HepG2 (cell line): ENCODE results near the gene FGFR3. TPM values are rescaled to one million over a fixed set of nuclear protein-coding genes. Genes with fewer than 3 reads are reported as not detected.

Source experiments
- BCL6 ChIP-seq: IDR thresholded peaks from 2 replicates; pipeline ENCODE4 v1.6.1; 2016; ENCODE audit warnings: missing genetic modification reagents, missing compliant biosample characterization
- CREBL2 ChIP-seq: sonication (generic); formaldehyde crosslinking; IDR thresholded peaks from 2 replicates; pipeline ENCODE4 v1.8.1; 2023; ENCODE audit warnings: missing genetic modification reagents, mild to moderate bottlenecking, borderline replicate concordance
- GRHL1 ChIP-seq: sonication (generic); formaldehyde crosslinking; conservative IDR thresholded peaks from 2 replicates; pipeline ENCODE4 v1.8.0; 2022; ENCODE audit warnings: missing genetic modification reagents
- HMG20A ChIP-seq: IDR thresholded peaks from 2 replicates; pipeline ENCODE4 v1.6.1; 2016; ENCODE audit warnings: borderline replicate concordance
- MAFF ChIP-seq: IDR thresholded peaks from 2 replicates; pipeline ENCODE4 v1.6.1; 2011; ENCODE audit warnings: low read depth, low read length, improper control_type of control experiment
- MXD1 ChIP-seq: sonication (generic); formaldehyde crosslinking; IDR thresholded peaks from 2 replicates; pipeline ENCODE4 v1.4.0; 2020; ENCODE audit warnings: mild to moderate bottlenecking, missing genetic modification reagents
- MXI1 ChIP-seq: IDR thresholded peaks from 3 replicates; pipeline ENCODE4 v1.6.1; 2012; ENCODE audit warnings: low read depth, low read length, inconsistent platforms, borderline replicate concordance
- NFKB2 ChIP-seq: sonication (generic); formaldehyde crosslinking; IDR thresholded peaks from 2 replicates; pipeline ENCODE4 v1.4.0; 2020; ENCODE audit warnings: missing genetic modification reagents, borderline replicate concordance
- NKX3-1 ChIP-seq: sonication (generic); formaldehyde crosslinking; IDR thresholded peaks from 2 replicates; pipeline ENCODE4 v1.5.0; 2020; ENCODE audit warnings: missing genetic modification reagents
- NPAS2 ChIP-seq: sonication (generic); formaldehyde crosslinking; IDR thresholded peaks from 2 replicates; pipeline ENCODE4 v1.8.0; 2022; ENCODE audit warnings: mild to moderate bottlenecking, missing genetic modification reagents, borderline replicate concordance
- NR1H2 ChIP-seq: sonication (generic); formaldehyde crosslinking; IDR thresholded peaks from 2 replicates; pipeline ENCODE4 v1.8.1; 2022; ENCODE audit warnings: low read depth, missing genetic modification reagents, borderline replicate concordance
- PCBP2 ChIP-seq: fragments of 200-400 bp; formaldehyde crosslinking; optimal IDR thresholded peaks from 2 replicates; pipeline ENCODE3; 2018; ENCODE audit warnings: low read length, low read depth; ENCODE audit not compliant: poor library complexity, severe bottlenecking
- SMARCE1 ChIP-seq: fragments of 450-650 bp; IDR thresholded peaks from 2 replicates; pipeline ENCODE4 v1.6.1; 2017; ENCODE audit warnings: borderline replicate concordance
- TBX2 ChIP-seq: sonication (generic); formaldehyde crosslinking; IDR thresholded peaks from 2 replicates; pipeline ENCODE4 v1.5.0; 2020; ENCODE audit warnings: missing genetic modification reagents, mild to moderate bottlenecking, borderline replicate concordance
- TGIF2 ChIP-seq: IDR thresholded peaks from 2 replicates; pipeline ENCODE4 v1.6.1; 2016; ENCODE audit warnings: control low read depth, missing compliant biosample characterization
- THAP9 ChIP-seq: sonication (generic); formaldehyde crosslinking; IDR thresholded peaks from 2 replicates; pipeline ENCODE4; 2020; ENCODE audit warnings: missing genetic modification reagents, mild to moderate bottlenecking, borderline replicate concordance
- TMF1 ChIP-seq: sonication (generic); formaldehyde crosslinking; IDR thresholded peaks from 2 replicates; pipeline ENCODE4 v1.8.1; 2022; ENCODE audit warnings: low read depth, missing genetic modification reagents
- ZFP41 ChIP-seq: sonication (generic); formaldehyde crosslinking; IDR thresholded peaks from 2 replicates; pipeline ENCODE4 v1.4.0; 2020; ENCODE audit warnings: mild to moderate bottlenecking, missing genetic modification reagents, borderline replicate concordance
- ZFP91 ChIP-seq: sonication (generic); formaldehyde crosslinking; IDR thresholded peaks from 2 replicates; pipeline ENCODE4 v1.9.0; 2022; ENCODE audit warnings: missing genetic modification reagents, mild to moderate bottlenecking, borderline replicate concordance
- ZNF143 ChIP-seq: sonication (generic); formaldehyde crosslinking; IDR thresholded peaks from 2 replicates; pipeline ENCODE4 v1.4.0; 2020; ENCODE audit warnings: missing genetic modification reagents
- ZNF484 ChIP-seq: sonication (generic); formaldehyde crosslinking; IDR thresholded peaks from 2 replicates; pipeline ENCODE4 v1.5.1; 2020; ENCODE audit warnings: mild to moderate bottlenecking, low read depth, missing genetic modification reagents, borderline replicate concordance
- ZNF816 ChIP-seq: sonication (generic); formaldehyde crosslinking; IDR thresholded peaks from 2 replicates; pipeline ENCODE4 v1.8.0; 2022; ENCODE audit warnings: missing genetic modification reagents, mild to moderate bottlenecking, borderline replicate concordance
- polyA plus RNA-seq, 8 experiments: library from polyadenylated mRNA; depleted of rRNA in 3 of 8; stranded (reverse) in 7 of 8; unstranded in 1 of 8; fragments of >200 nt; fragmentation: Illumina TruSeq in 4 of 8; extraction: Trizol in 4 of 8; gene quantifications; 2 replicates each; pipeline versions ENCODE4 v1.2.1 to v1.2.3, GENCODE V29; 2011 to 2016; ENCODE audit warnings: low read depth in 4 of 8, missing spikeins in 1 of 8, mixed read lengths in 1 of 8; ENCODE audit not compliant: insufficient read depth in 1 of 8
- total RNA-seq, 5 experiments: library from RNA; depleted of rRNA; stranded (reverse); fragments of >200 nt; fragmentation: Illumina TruSeq; extraction: Trizol; gene quantifications; 2 replicates each; pipeline ENCODE4 v1.2.3, GENCODE V29; 2016; ENCODE audit warnings: low read depth in 1 of 5

FGFR3 gene
- total and polyA plus RNA-seq, 2 of the 13 experiments (the other 11 are each of a cell fraction or from before 2014, with no cell fraction given): 103 to 109 TPM

- TF ChIP-seq THAP9 (CRISPR knock-in tag) (no peak), NFKB2 (CRISPR knock-in tag) (peak; percentile 51; the same call in 1 of the 2 replicates), ZNF143 (CRISPR knock-in tag) (0 out of 2 replicates have a peak, but pooled peaks have one; percentile 15), CREBL2 (CRISPR knock-in tag) (no peak), HMG20A (CRISPR knock-in tag) (no peak), NPAS2 (CRISPR knock-in tag) (no peak), NKX3-1 (CRISPR knock-in tag) (no peak), ZNF484 (no peak), PCBP2 (no peak), TMF1 (no peak), BCL6 (CRISPR knock-in tag) (0 out of 2 replicates have a peak, but pooled peaks have one; percentile 44), MXD1 (CRISPR knock-in tag) (peak; percentile 26; the same call in 1 of the 2 replicates), MXI1 (peak; percentile 73; the same call in 1 of the 3 replicates), TGIF2 (peak; percentile 70; the same call in 1 of the 2 replicates), ZNF816 (CRISPR knock-in tag) (no peak), ZFP91 (CRISPR knock-in tag) (peak; percentile 52; the same call in 1 of the 2 replicates), TBX2 (CRISPR knock-in tag) (peak; percentile 58; the same call in 1 of the 2 replicates), GRHL1 (no peak), ZFP41 (CRISPR knock-in tag) (no peak), MAFF (no peak), SMARCE1 (no peak), NR1H2 (CRISPR knock-in tag) (no peak)
Observed at GRCh38 chr4:1746265-1746691, 46.8 kb upstream of the FGFR3 start (continued).
